Esophagus squamous epithelium (tissue), 5 donors: ENCODE measurements around the gene EIF4ENIF1. TPM values are rescaled to one million over a fixed set of nuclear protein-coding genes. Genes with fewer than 3 reads are reported as not detected.
"Not testable (repeated sequence)": the region's sequence is repeated elsewhere in the genome, so short reads cannot be mapped to it uniquely, and the experiment has no call there.

Experiments
- DNase-seq: peaks from one replicate; lab custom pipeline; 2025; lab: John Stamatoyannopoulos, UW
- H3K27ac ChIP-seq, 4 donors: fragments of 200-600 bp; sonication (generic); one replicate each; pipeline ENCODE4 v1.5.1; 2016 to 2019; ENCODE audit warnings: mild to moderate bottlenecking in 1 of 4
- H3K27me3 ChIP-seq, 4 donors: fragments of 200-600 bp; sonication (generic); 1 replicate in 3 of 4; 2 replicates in 1 of 4; pipeline versions ENCODE4 v1.5.1 to v1.6.0; 2017 to 2021; ENCODE audit warnings: antibody characterized with exemption in 1 of 4
- H3K36me3 ChIP-seq, 3 donors: fragments of 200-600 bp; sonication (generic); one replicate each; pipeline ENCODE4 v1.5.1; 2016 to 2019
- H3K4me1 ChIP-seq, 3 donors: fragments of 200-600 bp; sonication (generic); one replicate each; pipeline ENCODE4 v1.5.1; 2017 to 2019
- H3K4me3 ChIP-seq, 4 donors: fragments of 200-600 bp; sonication (generic); 1 replicate in 3 of 4; 2 replicates in 1 of 4; pipeline ENCODE4 v1.5.1; 2016 to 2019; ENCODE audit warnings: mild to moderate bottlenecking in 2 of 4, moderate library complexity in 1 of 4
- H3K9me3 ChIP-seq, 3 donors: fragments of 200-600 bp; sonication (generic); one replicate each; pipeline ENCODE4 v1.5.1; 2016 to 2019
- CTCF ChIP-seq, 6 experiments: fragments of 450-650 bp in 4 of 6; fragments of 200-600 bp in 2 of 6; sonication (generic) in 2 of 6; IDR thresholded peaks; one replicate each; pipeline ENCODE4 v1.5.1; 2016 to 2019; ENCODE audit warnings: antibody characterized with exemption in 6 of 6, mild to moderate bottlenecking in 4 of 6, moderate library complexity in 4 of 6
- POLR2A ChIP-seq, 4 donors: fragments of 450-650 bp; IDR thresholded peaks; one replicate each; pipeline ENCODE4 v1.6.1; 2017; ENCODE audit warnings: antibody characterized with exemption in 4 of 4, mild to moderate bottlenecking in 4 of 4, moderate library complexity in 3 of 4
- WGBS, 2 donors: methylation state at CpG; one replicate each; pipeline ENCODE4 v1.1.5; 2018; 5-methylcytosine and 5-hydroxymethylcytosine counted together
- intact Hi-C: fragments of 100-400 bp; cut with DNase I; formaldehyde crosslinking; loops from one replicate; pipeline ENCODE4 v1.15.0; 2022
- total RNA-seq, 4 donors: library from RNA; depleted of rRNA; stranded (reverse); fragments of >200 nt; gene quantifications; one replicate each; pipeline ENCODE4 v1.1.0, GENCODE V29; 2016
- donor health status: DM: yes; HTN: yes; CAD: no.

EIF4ENIF1 gene
- total RNA-seq, 4 donors from 2014 or later = 8.3 to 14.3 (median 11.2) TPM

DNA sequence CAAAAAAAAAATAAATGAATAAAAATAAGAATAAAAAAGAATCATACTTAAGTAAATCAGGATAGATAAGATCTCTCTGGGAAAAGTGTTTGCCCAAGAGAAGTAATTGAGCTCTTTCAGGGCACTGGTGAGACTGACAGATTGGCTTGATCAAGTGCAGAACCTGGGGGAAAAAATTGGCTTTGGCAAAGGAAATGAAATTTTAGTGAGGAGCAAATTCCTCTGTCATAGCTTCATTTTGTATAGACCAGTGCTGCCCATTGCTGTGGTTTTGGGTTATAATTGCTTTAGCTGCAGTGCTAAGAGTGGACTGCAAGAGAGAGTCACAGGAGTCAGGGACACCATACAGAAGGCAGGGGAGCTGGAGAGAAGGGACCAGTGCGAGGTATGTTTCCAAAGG, 42.4 kb upstream of the EIF4ENIF1 start:
- intact Hi-C loops = no loop called here
- DNase-seq = no peak
- WGBS, 2 donors = 72 to 80% methylated on average over 1 of the region's 1 CpG
- no peak overlapping the region for H3K4me3 ChIP-seq
- H3K36me3 ChIP-seq = no peaks in the 10 kb centered on the region
- peaks cover 0 to 19% (median 7%) of the 10 kb centered on the region in 3 donors for H3K4me1 ChIP-seq
- peak overlapping the region in 1 of 4 donors; percentile 7 for H3K27ac ChIP-seq
- H3K9me3 ChIP-seq = no peaks in the 10 kb centered on the region
- H3K27me3 ChIP-seq = no peaks in the 10 kb centered on the region
- TF ChIP-seq CTCF (IDR thresholded peaks at IDR 0.05) = no peak
- no peak for TF ChIP-seq POLR2A (IDR thresholded peaks at IDR 0.05)

GRCh38 chr22:31530823-31531195, 41.2 kb upstream of the EIF4ENIF1 start:
- intact Hi-C loops = no loop called here
- peaks cover 0 to 19% (median 7%) of the 10 kb centered on the region in 3 donors for H3K4me1 ChIP-seq
- no peak for TF ChIP-seq POLR2A (IDR thresholded peaks at IDR 0.05)
- TF ChIP-seq CTCF (IDR thresholded peaks at IDR 0.05) = no peak
- H3K27me3 ChIP-seq = no peaks in the 10 kb centered on the region
- peak overlapping the region in 3 of 4 donors; percentile 34 to 58 (median 53) for H3K27ac ChIP-seq
- 41 to 65% methylated on average over 3 of the region's 3 CpGs for WGBS, 2 donors
- H3K9me3 ChIP-seq = no peaks in the 10 kb centered on the region
- DNase-seq = no peak
- H3K36me3 ChIP-seq = no peaks in the 10 kb centered on the region
- no peak overlapping the region for H3K4me3 ChIP-seq

- no peaks in the 10 kb centered on the region for H3K27me3 ChIP-seq
- WGBS, 2 donors = 88 to 91% methylated on average over 6 to 7 of the region's 7 CpGs
Measured at GRCh38 chr22:31526270-31526669, 36.6 kb upstream of the EIF4ENIF1 start.

GRCh38 chr22:31524132-31524531, 34.5 kb upstream of the EIF4ENIF1 start:
- 90 to 91% methylated on average over 5 of the region's 5 CpGs for WGBS, 2 donors
- H3K4me1 ChIP-seq, H3K4me3 ChIP-seq, H3K27ac ChIP-seq, H3K9me3 ChIP-seq, DNase-seq, H3K27me3 ChIP-seq, intact Hi-C loops, H3K36me3 ChIP-seq: not testable (repeated sequence)

More at GRCh38 chr22:31526270-31526669, 36.6 kb upstream of the EIF4ENIF1 start:
- Histone ChIP-seq H3K36me3 (no peaks in the 10 kb centered on the region), H3K27ac (no peak overlapping the region), H3K4me1 (peaks cover 0 to 12% (median 7%) of the 10 kb centered on the region in 3 donors), H3K4me3 (no peak overlapping the region), H3K9me3 (no peaks in the 10 kb centered on the region)
- DNase-seq = no peak
- TF ChIP-seq CTCF (IDR thresholded peaks at IDR 0.05) = no peak
- TF ChIP-seq POLR2A (IDR thresholded peaks at IDR 0.05) = no peak
- intact Hi-C loops = no loop called here

DNA sequence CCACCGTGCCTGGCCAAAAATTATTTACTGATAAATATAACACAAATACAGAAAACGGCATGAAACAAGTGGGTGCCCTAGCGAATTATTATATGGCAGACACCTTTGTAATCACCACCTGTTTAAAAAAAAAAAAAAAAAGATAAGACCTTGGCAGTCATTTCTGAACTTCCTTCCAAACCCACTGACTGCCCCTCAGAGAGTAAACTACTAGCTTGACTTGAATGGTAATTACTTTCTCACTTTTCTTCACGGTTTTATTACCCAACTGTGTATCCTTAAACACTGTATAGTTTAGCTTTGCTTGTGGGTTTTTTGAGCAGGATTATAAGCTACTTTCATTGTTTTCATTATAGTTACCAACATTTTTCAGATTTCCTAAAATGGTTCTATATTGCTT, 30.4 kb upstream of the EIF4ENIF1 start:
- TF ChIP-seq POLR2A (IDR thresholded peaks at IDR 0.05) (no peak), CTCF (IDR thresholded peaks at IDR 0.05) (no peak)
- DNase-seq = no peak
- Histone ChIP-seq H3K4me3 (no peak overlapping the region), H3K27ac (no peak overlapping the region), H3K4me1 (no peaks in the 10 kb centered on the region), H3K9me3 (no peaks in the 10 kb centered on the region), H3K27me3 (no peaks in the 10 kb centered on the region), H3K36me3 (peaks cover 0 to 23% (median 0%) of the 10 kb centered on the region in 3 donors)
- intact Hi-C loops = no loop called here
- 81 to 82% methylated on average over 4 of the region's 4 CpGs for WGBS, 2 donors
